Right lobe of liver (tissue), 6 donors: Measurements from ENCODE around the gene PAX2. TPM values are rescaled to one million over a fixed set of nuclear protein-coding genes. Genes with fewer than 3 reads are reported as not detected.

Source experiments
- ATAC-seq, 4 donors: fragments of 200-7000 bp; cut with Tn5 transposase; one replicate each; pipeline ENCODE4 v1.9.1; 2020; ENCODE audit warnings: mild to moderate bottlenecking in 4 of 4, moderate library complexity in 4 of 4
- DNase-seq, 3 donors: peaks; one replicate each; pipeline ENCODE4 v3.0.0-alpha.2; 2020
- H3K27ac ChIP-seq, 3 donors: fragments of 200-600 bp; one replicate each; pipeline ENCODE4 v1.8.0; 2022
- H3K27me3 ChIP-seq, 2 donors: fragments of 200-600 bp; one replicate each; pipeline ENCODE4 v1.8.0; 2022
- H3K36me3 ChIP-seq, 4 donors: fragments of 200-600 bp; sonication (generic) in 1 of 4; one replicate each; pipeline versions ENCODE4 v1.5.1 to v1.8.0; 2017 to 2022; ENCODE audit warnings: control low read depth in 1 of 4
- H3K4me1 ChIP-seq, 4 donors: fragments of 200-600 bp; sonication (generic) in 1 of 4; one replicate each; pipeline versions ENCODE4 v1.5.1 to v1.8.0; 2017 to 2022; ENCODE audit warnings: control low read depth in 1 of 4
- H3K4me3 ChIP-seq, 3 donors: fragments of 200-600 bp; one replicate each; pipeline ENCODE4 v1.8.0; 2022
- H3K9me3 ChIP-seq, 4 donors: fragments of 200-600 bp; sonication (generic) in 1 of 4; one replicate each; pipeline versions ENCODE4 v1.5.1 to v1.8.0; 2017 to 2022; ENCODE audit warnings: control low read depth in 1 of 4
- POLR2A ChIP-seq: fragments of 450-650 bp; IDR thresholded peaks from one replicate; pipeline ENCODE4 v1.6.1; 2017; ENCODE audit warnings: antibody characterized with exemption, mild to moderate bottlenecking
- WGBS: methylation state at CpG from one replicate; pipeline ENCODE4 v1.1.6; 2018; ENCODE audit warnings: low coverage, low lambda C conversion rate; ENCODE audit not compliant: insufficient coverage; ENCODE audit errors: missing lambda C conversion rate; 5-methylcytosine and 5-hydroxymethylcytosine counted together
- intact Hi-C, 2 donors: fragments of 100-400 bp; cut with DNase I; formaldehyde crosslinking; loops; one replicate each; pipeline versions ENCODE4 v1.11.2 to v1.14.1; 2022
- total RNA-seq, 6 experiments: library from RNA; depleted of rRNA in 2 of 6; stranded (reverse); fragments of >200 nt in 2 of 6; fragmentation: NEBNext Ultra II Directional in 3 of 6; extraction: Animal tissue kit (Norgen Biotek cat#: 25700) in 3 of 6; gene quantifications; one replicate each; pipeline versions ENCODE4 v1.1.0 to v1.2.4, GENCODE V29; 2016 to 2023
- TF ChIP-seq, protein P1 (sequence below), 4 donors: fragments of 200-600 bp in 3 of 4; fragments of 450-650 bp in 1 of 4; IDR thresholded peaks; one replicate each; pipeline versions ENCODE4 v1.5.1 to v1.8.0; 2016 to 2022; ENCODE audit warnings: antibody characterized with exemption in 4 of 4, mild to moderate bottlenecking in 2 of 4
- donor health status: DM: no; HTN: yes; CAD: no.
- donor health status: DM: no; HTN: no; CAD: no.
- donor health status: DM: no; HTN: no; CAD: no.
- donor health status: DM: no; HTN: yes; CAD: no.
- donor health status: DM: no; HTN: yes; CAD: no.

The PAX2 gene
- total RNA-seq, 6 experiments from 2014 or later, result 0.24 TPM; not detected in 5

DNA sequence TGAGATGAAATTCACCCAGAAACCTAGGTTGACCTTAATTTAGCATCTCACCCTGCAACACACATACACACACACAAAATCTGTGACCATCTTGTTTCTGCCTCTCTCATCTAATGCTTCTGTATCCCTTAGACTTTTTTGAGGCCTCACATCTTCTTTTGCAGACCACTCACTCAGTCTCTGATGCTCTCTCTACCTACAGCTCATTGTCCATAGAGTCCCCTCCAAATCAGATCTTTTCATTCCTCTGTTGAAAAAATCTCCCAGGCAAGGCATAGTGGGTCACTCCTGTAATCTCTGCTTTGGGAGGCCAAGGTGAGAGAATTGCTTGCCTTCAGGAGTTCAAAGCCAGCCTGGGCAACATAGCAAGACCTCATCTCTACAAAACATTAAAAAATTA is 17.6 kb upstream of the PAX2 start:
- DNase-seq (no peak), ATAC-seq (no peak)
- H3K36me3 ChIP-seq, result no peaks in the 10 kb centered on the region
- H3K27me3 ChIP-seq, result peaks cover 0 to 29% of the 10 kb centered on the region in 2 donors
- intact Hi-C loops, result no loop called here
- H3K27ac ChIP-seq, result no peak overlapping the region
- peaks cover 0 to 19% (median 7%) of the 10 kb centered on the region in 4 donors for H3K4me1 ChIP-seq
- H3K9me3 ChIP-seq, result no peaks in the 10 kb centered on the region
- H3K4me3 ChIP-seq, result no peak overlapping the region
- TF ChIP-seq POLR2A, result no peak
- TF ChIP-seq, protein P1, sequence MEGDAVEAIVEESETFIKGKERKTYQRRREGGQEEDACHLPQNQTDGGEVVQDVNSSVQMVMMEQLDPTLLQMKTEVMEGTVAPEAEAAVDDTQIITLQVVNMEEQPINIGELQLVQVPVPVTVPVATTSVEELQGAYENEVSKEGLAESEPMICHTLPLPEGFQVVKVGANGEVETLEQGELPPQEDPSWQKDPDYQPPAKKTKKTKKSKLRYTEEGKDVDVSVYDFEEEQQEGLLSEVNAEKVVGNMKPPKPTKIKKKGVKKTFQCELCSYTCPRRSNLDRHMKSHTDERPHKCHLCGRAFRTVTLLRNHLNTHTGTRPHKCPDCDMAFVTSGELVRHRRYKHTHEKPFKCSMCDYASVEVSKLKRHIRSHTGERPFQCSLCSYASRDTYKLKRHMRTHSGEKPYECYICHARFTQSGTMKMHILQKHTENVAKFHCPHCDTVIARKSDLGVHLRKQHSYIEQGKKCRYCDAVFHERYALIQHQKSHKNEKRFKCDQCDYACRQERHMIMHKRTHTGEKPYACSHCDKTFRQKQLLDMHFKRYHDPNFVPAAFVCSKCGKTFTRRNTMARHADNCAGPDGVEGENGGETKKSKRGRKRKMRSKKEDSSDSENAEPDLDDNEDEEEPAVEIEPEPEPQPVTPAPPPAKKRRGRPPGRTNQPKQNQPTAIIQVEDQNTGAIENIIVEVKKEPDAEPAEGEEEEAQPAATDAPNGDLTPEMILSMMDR (IDR thresholded peaks at IDR 0.05), result no peak

DNA sequence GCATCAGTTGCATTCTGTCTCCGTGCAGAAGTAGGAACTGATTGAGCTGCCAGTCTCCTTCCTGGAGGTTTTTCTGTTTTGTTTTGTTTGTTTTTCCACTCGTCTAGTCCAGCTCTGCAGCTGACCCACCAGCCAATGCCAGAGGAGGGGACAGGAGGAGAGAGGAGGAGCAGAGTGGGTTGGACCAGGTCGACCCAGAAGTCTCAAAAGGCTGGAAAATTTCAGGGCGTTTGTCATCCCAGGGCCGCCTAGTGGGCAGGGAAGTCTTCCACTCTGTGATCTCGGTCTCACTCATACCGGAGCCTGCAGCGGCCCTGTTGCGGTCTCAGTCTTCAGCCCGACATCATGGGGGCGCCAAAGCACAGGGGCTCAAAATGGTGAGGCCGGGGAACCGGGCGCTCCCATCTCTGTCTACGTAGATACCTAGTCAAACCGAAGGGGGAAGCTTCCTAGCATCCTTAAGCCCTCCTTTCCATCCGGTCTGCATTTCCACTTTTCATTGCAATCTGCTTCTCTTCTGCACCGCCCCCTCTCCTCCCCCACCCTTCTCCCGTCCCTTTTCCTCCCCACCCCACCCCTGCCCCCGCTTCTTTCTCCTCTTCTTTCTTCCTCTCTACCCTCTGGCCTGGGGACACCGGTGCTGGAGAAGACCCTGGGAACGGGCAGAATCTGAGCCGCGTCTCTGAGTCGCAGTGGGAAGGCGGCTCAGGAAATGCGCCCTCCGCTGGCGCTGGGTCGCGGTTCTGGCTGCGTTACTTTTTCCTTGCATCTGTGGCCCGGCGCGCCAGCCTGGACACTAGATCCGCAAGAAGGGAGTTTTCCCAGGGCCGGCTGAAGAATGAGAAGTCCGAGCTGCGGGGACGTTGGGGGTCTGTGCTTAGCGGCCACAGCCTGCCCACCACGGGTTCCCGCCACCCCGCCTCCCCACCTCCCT is 16.2 kb upstream of the PAX2 start:
- no peak overlapping the region for H3K27ac ChIP-seq
- TF ChIP-seq POLR2A, result no peak
- TF ChIP-seq, protein P1 (IDR thresholded peaks at IDR 0.05), result peak in 3 of 4 donors; percentile 7 to 15 (median 12)
- peaks cover 0 to 29% of the 10 kb centered on the region in 2 donors for H3K27me3 ChIP-seq
- DNase-seq (no peak), ATAC-seq (peak; percentile 14 to 66 (median 38))
- WGBS, result 3% methylated on average over 33 of the region's 44 CpGs
- intact Hi-C loops, result no loop called here
- H3K4me1 ChIP-seq, result peaks cover 0 to 19% (median 7%) of the 10 kb centered on the region in 4 donors
- H3K9me3 ChIP-seq, result no peaks in the 10 kb centered on the region
- no peak overlapping the region for H3K4me3 ChIP-seq
- H3K36me3 ChIP-seq, result no peaks in the 10 kb centered on the region

DNA sequence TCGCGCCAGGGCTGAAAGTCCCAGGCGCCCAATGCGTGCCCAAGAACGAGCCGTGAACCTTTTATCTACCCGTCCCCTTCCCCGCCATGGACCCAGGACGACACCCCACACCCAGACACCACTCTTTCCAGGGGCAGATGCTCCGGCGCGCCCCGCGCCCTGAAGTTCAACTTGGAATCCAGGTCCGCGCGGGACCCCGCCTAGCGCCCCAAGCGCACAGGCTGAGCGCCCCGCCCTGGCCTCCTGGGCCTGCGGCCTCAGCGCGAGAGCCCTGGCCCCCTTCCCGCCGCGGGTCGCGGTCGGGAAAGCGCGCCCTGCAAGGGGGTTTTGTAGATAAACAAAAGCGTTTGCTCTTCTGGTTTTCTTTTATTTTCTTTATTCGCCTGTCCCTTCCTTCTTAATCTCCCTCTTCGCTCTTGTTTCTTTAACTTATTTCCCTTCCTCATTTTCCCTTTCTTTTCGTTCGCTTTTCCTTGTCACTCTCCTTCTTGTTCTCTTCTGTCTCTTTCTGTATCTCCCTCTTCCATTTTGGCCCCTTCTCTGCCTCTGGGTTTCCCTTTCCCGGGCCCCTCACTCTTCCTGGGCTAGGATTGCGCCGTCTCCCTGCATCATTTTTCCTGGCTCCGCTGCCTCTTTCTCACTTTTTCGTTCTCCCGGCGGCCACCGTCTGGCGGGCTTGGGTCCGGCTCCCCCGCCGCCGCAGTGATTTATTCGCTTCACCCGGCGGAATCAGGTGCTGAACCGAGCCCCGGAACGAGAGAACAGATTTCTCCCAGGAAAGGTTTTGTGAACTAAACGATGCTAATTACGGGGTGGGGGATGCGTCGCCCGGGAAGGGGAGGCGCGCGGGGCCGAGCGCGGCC is 15.3 kb upstream of the PAX2 start:
- no peak for TF ChIP-seq POLR2A
- TF ChIP-seq, protein P1 (IDR thresholded peaks at IDR 0.05), result no peak
- Histone ChIP-seq H3K4me3 (peak overlapping the region; percentile 14 to 37 (median 21)), H3K9me3 (no peaks in the 10 kb centered on the region), H3K27me3 (peaks cover 0 to 29% of the 10 kb centered on the region in 2 donors), H3K4me1 (peaks cover 0 to 19% (median 7%) of the 10 kb centered on the region in 4 donors), H3K36me3 (no peaks in the 10 kb centered on the region), H3K27ac (no peak overlapping the region)
- no peak for DNase-seq
- intact Hi-C loops, result no loop called here
- no peak for ATAC-seq
- 2% methylated on average over 50 of the region's 68 CpGs for WGBS

DNA sequence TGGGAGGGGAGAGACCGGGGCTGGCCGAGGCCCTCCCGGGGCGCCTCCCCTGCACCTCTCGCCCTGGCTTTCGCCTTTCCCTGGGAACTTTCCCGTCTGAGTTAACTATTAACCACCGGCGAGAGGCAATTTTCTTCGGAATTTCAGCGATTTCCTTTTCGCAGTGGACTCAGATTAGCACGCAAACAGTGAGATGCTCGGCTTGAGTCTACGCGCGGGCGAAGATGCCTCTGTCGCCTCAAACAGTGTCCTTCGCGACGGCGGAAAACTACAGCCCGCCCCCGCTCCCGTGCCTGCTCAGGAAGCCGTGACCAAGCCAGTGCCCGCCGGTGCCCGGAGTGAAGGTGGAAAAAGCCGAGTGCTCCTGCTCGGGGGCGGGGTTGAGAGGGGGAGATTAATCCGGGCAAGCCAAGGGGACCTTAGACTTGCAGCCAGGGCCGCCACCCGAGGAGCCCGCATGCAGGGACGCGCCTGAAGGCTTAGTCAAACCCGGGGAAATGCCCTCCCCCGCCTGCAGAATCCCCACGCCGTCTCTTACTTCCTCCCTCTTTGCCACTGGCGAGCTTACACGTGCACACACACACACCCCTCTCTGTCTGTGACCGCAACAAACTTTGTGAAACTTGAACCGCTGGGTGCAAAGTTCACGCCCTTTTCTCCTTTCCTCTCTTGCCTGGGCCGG is 14.5 kb upstream of the PAX2 start:
- Histone ChIP-seq H3K4me3 (peak overlapping the region; percentile 14 to 37 (median 21)), H3K36me3 (no peaks in the 10 kb centered on the region), H3K27ac (no peak overlapping the region), H3K27me3 (peaks cover 0 to 37% of the 10 kb centered on the region in 2 donors), H3K9me3 (no peaks in the 10 kb centered on the region), H3K4me1 (peaks cover 0 to 19% (median 7%) of the 10 kb centered on the region in 4 donors)
- peak; percentile 58 to 73 (median 66) for ATAC-seq
- intact Hi-C loops, result no loop called here
- WGBS, result 4% methylated on average over 18 of the region's 49 CpGs
- TF ChIP-seq, protein P1 (IDR thresholded peaks at IDR 0.05), result no peak
- no peak for TF ChIP-seq POLR2A
- no peak for DNase-seq
